ENCODE measurements around the gene SHC2.

Gene SHC2

DNA sequence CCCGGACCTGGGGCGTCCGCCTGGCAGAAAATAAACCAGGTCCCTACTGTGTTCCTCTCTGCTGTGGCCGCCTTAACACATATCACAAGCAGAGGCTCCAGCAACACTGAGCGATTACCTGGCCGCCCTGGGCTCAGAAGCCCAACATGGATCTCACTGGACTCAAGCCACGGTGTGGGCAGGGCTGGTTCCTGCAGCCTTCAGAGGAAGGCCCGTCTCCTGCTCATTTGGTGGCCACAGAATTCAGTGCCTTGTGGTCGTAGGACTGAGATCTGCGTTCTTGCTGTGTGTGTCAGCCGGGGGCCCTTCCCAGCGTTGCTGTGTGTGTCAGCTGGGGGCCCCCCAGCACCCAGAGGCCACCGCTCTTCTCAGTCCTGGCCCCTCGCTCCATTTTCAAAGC, 82.1 kb downstream of the SHC2 start:
- Mint-ChIP-seq H3K27ac (no peak overlapping the region), H3K9me3 (peaks cover 19% of the 10 kb centered on the region), H3K36me3 (no peaks in the 10 kb centered on the region), H3K4me1 (peaks cover 18% of the 10 kb centered on the region), H3K4me3 (no peak overlapping the region), H3K27me3 (peaks cover 45% of the 10 kb centered on the region)
- no peak for ATAC-seq

DNA sequence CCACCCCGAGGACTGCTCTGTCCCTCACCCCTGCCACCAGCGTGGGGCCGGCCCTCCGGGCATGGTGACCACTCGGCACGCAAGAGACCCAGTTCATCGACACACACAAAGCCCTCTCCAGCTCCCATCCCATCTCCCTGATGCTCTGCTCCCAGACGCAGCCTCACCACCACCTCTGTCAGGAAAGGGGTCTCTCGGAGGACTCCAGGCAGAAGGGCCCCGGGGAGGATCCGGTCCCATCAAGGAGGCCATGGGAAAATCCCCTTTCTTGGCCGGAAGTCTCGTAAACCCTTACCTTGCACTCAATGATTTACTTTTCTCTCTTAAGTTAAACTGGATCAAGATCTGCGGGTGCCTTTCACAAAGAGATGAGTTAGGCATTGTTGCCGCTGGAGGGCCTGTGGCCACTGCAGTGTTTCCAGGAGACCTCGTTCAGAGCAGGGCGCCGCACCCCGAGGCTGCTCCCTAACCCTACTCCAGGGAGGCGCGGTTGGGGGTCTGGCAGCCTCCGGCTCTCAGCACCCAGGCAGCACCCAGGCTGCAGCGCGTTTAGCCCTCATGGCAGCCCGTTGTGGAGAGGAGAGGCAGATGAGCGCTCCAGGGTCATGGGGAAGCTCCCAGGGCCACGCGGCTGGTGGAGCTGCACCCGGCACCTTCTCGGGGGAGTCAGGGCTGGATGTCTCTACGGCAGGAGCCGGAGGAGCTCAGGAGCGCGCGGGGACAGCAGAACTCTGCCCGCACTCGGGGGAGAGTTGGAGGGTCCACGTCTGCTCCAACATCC, 82.8 kb downstream of the SHC2 start:
- Mint-ChIP-seq H3K36me3 (no peaks in the 10 kb centered on the region), H3K27me3 (peaks cover 45% of the 10 kb centered on the region), H3K4me1 (peaks cover 13% of the 10 kb centered on the region), H3K27ac (no peak overlapping the region), H3K9me3 (peaks cover 14% of the 10 kb centered on the region), H3K4me3 (no peak overlapping the region)
- no peak for ATAC-seq

DNA sequence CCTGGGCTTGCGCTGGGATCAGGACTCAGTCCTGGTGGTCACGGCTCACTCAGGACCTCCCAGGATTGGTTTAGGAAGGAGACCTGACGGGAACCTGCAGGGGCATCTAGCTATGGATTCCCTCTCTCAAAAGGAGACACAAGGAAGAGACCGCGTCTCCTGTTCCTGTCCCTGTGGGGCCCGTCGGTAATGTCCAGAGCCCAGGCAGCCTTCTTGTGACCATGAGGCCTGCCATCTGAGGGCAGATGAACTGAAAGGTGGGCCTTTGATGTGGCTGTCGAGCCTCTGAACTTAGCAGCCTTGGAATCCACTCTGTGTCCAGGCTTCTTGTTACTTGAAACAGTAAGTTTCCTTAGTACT, 84.7 kb downstream of the SHC2 start:
- Mint-ChIP-seq H3K4me3 (no peak overlapping the region), H3K27ac (no peak overlapping the region), H3K4me1 (no peaks in the 10 kb centered on the region), H3K27me3 (peaks cover 62% of the 10 kb centered on the region), H3K36me3 (no peaks in the 10 kb centered on the region), H3K9me3 (peaks cover 3% of the 10 kb centered on the region)
- no peak for ATAC-seq

DNA sequence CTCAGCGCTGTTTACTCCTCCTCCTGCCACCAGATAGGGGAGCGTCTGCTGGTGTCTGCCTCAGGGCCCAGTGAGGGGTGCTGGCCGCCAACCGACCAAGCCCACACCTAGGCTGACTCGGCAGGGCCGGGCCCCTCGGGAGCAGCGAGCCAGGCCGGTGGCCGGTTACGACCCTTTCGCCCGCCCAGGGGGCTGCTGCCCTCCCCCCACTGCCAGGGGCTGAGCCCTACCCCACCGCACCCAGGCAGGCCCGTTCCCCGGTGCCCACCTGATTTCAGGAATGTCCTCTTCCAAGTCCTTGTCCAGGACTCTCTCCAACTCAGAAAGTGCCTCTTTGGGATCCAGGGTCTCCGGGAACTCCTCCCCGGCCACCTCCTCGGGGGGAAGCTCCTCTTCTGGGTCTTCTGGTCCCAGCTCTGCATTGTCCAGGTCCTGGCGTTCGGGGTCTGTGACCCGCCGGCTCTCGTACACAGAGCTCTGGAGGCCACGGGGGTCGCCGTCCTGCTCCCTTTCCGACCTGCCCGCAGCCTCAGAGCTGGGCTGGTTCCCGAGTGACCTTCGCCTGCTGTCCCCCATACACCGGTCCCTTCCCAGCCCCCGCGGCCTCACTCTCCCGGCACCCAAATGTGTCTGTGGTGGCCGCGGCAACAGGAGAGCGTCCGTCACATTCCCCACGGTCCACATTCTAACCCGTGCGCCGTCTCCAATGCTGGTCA, 85.3 kb downstream of the SHC2 start:
- Mint-ChIP-seq H3K36me3 (no peaks in the 10 kb centered on the region), H3K27ac (no peak overlapping the region), H3K27me3 (peaks cover 62% of the 10 kb centered on the region), H3K4me1 (no peaks in the 10 kb centered on the region), H3K4me3 (no peak overlapping the region), H3K9me3 (peaks cover under 1% of the 10 kb centered on the region)
- no peak for ATAC-seq

DNA sequence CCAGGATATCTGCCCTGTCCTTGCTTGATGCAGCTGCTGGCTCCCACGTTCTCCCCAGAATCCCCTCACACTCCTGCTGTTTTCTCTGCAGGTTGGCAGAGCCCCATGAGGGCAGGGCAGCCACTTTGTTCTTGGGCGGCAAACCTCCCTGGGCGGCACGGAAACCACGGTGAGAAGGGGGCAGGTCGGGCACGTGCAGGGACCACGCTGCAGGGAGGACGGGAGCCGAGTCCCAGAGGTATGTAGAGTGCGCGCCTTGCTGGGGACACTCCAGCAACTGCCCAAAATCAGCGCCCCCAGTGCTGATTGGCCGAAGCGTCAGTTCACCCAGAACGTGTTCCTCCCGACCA, 86.0 kb downstream of the SHC2 start:
- no peak overlapping the region for H3K4me3 Mint-ChIP-seq
- ATAC-seq: no peak

DNA sequence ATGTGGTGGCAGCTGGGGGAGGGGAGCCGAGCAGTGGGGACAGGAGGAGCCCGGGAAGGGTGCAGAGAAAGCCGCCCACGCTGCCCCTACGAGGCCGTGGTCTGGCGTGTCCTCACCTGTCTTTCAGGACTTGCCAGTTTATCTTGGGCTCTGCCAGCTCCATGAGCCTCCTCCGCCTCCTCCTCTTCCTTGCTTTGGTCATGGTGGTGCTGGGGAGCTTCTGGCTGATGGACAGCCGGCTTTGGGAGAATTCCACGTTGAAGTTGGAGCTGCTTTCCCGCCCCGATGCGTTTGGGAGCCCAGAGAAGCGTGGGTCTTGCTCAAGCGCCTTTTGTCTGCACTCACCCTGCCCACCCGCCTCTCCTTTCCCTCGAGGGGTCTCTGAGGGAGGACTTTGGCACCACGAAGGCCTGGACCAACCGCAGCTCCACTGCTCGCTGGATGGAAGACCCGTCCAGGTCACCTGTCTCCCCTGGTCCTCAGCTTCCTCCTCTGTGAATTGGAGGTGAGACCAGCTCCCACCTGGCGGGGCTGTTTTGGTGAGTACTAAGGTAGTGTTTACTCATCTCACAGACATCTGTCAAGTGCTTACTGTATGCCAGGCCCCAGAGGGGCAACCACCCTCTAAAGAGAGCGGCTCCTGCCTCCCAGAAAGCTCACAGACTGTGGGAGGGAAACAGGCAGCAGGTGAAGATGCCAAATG, 86.5 kb downstream of the SHC2 start:
- H3K27me3 Mint-ChIP-seq: peaks cover 68% of the 10 kb centered on the region
- no peaks in the 10 kb centered on the region for H3K36me3 Mint-ChIP-seq
- no peaks in the 10 kb centered on the region for H3K9me3 Mint-ChIP-seq
- no peak for ATAC-seq
- no peaks in the 10 kb centered on the region for H3K4me1 Mint-ChIP-seq
- no peak overlapping the region for H3K4me3 Mint-ChIP-seq
- H3K27ac Mint-ChIP-seq: no peak overlapping the region

More for the DNA sequence above, 86.0 kb downstream of the SHC2 start:
- H3K4me1 Mint-ChIP-seq: no peaks in the 10 kb centered on the region
- H3K27ac Mint-ChIP-seq: no peak overlapping the region
- no peaks in the 10 kb centered on the region for H3K9me3 Mint-ChIP-seq
- H3K36me3 Mint-ChIP-seq: no peaks in the 10 kb centered on the region
- peaks cover 63% of the 10 kb centered on the region for H3K27me3 Mint-ChIP-seq

DNA sequence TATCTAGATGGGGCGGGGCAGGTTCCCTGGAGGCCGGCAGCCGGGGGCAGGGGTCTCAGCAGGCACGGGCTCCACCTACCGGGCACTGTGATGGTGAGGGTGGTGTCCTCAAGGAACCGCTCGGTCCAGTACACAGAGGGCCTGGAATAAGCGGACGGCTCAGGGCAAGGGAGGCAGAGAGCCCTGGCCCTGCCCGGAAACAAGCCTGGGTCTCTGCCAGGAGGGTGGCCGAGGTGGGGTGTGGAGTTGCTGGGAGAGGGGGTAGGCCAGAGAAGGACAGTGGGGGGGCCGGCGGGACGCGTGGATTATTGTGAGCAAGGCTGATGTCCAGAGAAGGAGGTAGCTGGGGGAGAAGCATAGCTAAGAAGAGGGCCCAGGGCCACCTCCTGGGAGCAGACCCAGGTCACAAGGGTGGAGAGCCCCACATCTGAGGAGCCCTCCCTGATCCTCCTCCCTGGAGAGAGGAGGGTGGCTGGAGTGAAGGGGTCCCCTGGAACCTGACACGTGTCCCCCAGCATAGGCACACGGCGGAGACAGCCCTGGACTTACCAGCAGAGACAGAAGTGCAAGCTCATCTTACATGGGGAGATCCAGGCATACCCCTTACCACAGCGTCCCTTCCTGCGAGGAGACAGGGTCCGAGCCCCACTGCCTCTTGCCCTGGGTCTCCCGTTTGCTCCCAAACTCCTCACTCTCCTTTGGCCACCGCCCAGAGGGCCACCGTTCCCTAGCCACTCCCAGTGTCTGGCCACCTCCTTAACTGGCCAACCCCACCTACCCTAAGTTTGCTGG, 87.2 kb downstream of the SHC2 start:
- peak; percentile 13 for ATAC-seq
- Mint-ChIP-seq H3K27ac (no peak overlapping the region), H3K4me3 (no peak overlapping the region), H3K4me1 (no peaks in the 10 kb centered on the region), H3K36me3 (no peaks in the 10 kb centered on the region), H3K27me3 (peaks cover 76% of the 10 kb centered on the region), H3K9me3 (no peaks in the 10 kb centered on the region)

DNA sequence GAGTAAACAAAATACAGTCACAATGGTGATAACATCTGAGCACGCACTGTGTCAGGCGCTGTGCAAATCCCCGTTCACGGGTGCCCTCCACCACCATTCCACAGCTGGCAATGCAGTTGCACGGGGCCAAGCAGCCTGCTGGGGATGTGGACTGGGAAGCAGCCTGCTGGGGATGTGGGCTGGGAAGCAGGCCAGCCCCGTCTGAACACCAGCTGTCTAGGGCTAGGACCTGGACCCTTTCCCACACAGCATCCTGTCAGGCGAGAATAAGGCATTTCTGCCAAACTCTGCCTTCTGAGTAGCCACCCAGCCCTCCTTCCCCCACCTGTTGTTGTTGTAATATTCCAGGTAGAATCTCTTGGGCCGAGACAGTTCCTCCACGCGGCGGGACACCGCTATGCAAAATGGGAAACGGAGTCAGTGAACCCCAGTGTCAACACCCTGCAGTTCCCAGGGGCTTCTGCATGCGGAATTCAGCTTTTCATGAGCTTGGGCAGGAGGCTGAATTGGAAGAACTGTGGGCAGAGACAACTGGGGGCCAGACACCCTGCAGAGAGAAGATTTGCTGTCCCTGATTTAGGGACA, 88.4 kb downstream of the SHC2 start:
- Mint-ChIP-seq H3K36me3 (no peaks in the 10 kb centered on the region), H3K9me3 (no peaks in the 10 kb centered on the region), H3K4me3 (no peak overlapping the region), H3K27me3 (peaks cover 74% of the 10 kb centered on the region), H3K4me1 (no peaks in the 10 kb centered on the region), H3K27ac (no peak overlapping the region)
- ATAC-seq: no peak

DNA sequence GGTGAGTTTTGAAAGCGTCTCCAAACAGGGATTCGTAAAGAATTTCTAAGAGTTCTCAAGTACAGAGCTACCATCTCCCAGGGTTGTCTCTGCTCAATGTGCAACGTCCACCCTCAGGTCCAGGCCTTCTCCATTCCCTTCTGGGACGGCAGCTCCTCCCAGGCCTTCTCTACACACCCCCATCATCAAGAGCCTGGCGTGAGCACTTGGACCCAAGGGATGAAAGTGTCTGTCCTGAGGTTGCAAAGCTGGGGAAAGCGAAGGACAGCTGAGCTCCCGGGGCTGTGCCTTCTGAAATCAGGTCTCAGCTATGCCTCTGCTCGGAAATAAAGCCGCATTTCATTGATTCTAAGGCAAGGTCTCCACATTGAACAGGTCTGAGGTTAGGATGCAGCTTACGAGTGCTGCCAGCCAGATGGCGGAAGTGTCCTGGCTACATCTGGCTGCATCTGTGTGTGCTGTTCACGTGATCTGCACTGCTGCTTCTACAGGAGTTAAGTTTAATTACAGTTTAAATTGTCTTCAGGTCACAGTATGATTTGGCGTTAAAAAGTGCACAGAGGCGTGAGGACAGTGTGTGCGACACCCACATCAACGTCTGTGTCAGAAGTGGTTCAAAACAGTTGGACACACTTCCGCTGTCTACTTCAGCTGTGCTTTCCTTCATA, 89.2 kb downstream of the SHC2 start:
- Mint-ChIP-seq H3K36me3 (no peaks in the 10 kb centered on the region), H3K9me3 (no peaks in the 10 kb centered on the region), H3K27ac (no peak overlapping the region), H3K4me3 (no peak overlapping the region), H3K27me3 (peaks cover 81% of the 10 kb centered on the region), H3K4me1 (no peaks in the 10 kb centered on the region)
- no peak for ATAC-seq

DNA sequence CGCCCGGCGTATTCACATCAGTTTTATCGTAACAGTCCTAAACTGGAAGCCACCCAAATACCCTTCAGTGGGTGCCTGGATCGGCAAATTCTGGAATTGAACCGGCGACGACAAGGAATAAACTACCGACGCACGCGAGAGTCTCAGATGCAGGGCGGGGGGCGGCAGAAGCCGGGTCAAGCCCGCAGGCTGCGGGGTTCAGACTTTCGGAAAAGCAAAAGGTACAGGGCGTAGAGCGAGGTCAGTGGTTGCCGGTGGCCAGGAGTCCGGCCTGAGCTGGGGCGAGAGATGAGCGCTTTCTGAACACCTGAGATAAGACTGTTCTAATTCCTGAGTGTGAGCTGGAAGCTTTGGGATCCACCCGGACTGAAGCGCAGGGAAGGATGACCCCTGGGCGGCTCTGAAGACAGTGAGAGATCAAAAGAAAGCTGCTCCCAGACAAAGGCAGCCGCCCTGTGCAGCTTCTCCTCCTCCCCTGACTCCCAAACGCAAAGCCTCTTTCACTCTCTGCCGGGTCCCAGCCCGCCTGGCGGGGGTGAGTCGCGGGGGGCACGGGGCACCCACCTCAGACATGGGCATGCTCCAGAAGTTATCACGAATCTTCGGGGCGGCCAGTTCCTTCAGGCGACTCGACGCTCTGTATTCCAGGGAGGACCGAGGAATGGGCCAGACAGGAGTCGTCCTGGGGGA, 90.0 kb downstream of the SHC2 start:
- Mint-ChIP-seq H3K27me3 (peaks cover 76% of the 10 kb centered on the region), H3K27ac (no peak overlapping the region), H3K4me3 (no peak overlapping the region), H3K9me3 (no peaks in the 10 kb centered on the region), H3K36me3 (no peaks in the 10 kb centered on the region), H3K4me1 (no peaks in the 10 kb centered on the region)
- ATAC-seq: no peak

DNA sequence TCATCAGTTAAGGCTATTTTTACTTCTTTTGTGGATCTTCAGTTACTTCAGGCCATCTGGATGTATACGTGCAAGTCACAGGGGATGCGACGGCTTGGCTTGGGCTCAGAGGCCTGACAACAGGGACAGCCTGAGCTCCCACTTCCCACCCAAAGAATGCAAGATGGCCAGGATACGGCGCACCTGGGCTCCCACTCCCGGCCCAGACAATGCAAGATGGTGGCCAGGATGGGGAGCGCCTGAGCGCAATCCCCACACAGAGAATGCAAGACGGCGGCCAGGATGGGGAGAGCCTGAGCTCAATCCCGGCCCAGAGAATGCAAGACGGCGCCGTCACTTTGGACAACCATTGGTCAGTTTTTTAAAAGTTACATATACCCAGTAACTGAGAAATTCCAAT, 91.0 kb downstream of the SHC2 start:
- no peak overlapping the region for H3K4me3 Mint-ChIP-seq
- no peaks in the 10 kb centered on the region for H3K9me3 Mint-ChIP-seq
- no peaks in the 10 kb centered on the region for H3K4me1 Mint-ChIP-seq
- H3K36me3 Mint-ChIP-seq: no peaks in the 10 kb centered on the region
- H3K27ac Mint-ChIP-seq: no peak overlapping the region
- H3K27me3 Mint-ChIP-seq: peaks cover 67% of the 10 kb centered on the region
- ATAC-seq: no peak

DNA sequence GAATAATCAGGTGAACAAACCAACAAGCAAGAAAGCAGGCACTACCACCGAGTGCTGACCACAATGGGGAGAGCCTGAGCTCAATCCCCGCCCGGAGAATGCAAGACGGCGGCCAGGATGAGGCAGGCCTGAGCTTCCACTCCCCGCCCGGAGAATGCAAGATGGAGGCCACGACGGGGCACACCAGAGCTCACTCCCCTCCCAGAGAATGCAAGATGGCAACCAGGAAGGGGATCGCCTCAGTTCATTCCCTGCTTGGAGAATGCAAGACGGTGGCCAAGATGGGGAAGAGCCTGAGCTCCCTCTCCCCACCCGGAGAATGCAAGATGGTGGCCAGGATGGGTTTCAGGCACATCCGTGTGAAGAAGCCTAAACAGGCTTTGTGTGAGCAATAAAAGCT, 91.6 kb downstream of the SHC2 start:
- no peaks in the 10 kb centered on the region for H3K4me1 Mint-ChIP-seq
- ATAC-seq: no peak
- H3K36me3 Mint-ChIP-seq: no peaks in the 10 kb centered on the region
- no peak overlapping the region for H3K4me3 Mint-ChIP-seq
- H3K27ac Mint-ChIP-seq: no peak overlapping the region
- peaks cover 60% of the 10 kb centered on the region for H3K27me3 Mint-ChIP-seq
- H3K9me3 Mint-ChIP-seq: no peaks in the 10 kb centered on the region

DNA sequence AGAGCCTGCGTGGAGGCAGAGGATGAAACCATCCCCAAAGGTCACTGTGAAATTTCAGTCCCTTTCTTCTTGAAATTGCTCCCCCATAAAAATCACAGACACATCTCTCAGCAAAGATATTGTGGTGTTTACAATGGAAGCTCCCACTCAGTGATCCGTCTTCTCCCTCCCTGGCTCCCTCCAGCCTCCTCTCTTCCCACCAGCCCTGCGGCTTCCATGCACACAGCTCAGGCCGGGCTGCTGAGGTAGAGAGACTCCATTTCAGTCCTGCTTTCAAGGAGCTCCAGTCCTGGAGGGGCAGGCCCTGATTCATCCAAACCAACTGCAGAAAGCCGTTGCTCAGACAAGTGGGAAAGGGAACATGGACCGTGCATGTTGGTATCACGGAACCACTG, 92.2 kb downstream of the SHC2 start:
- H3K4me1 Mint-ChIP-seq: no peaks in the 10 kb centered on the region
- H3K27me3 Mint-ChIP-seq: peaks cover 54% of the 10 kb centered on the region
- no peak overlapping the region for H3K27ac Mint-ChIP-seq
- H3K4me3 Mint-ChIP-seq: no peak overlapping the region
- H3K36me3 Mint-ChIP-seq: no peaks in the 10 kb centered on the region
- ATAC-seq: no peak
- no peaks in the 10 kb centered on the region for H3K9me3 Mint-ChIP-seq

DNA sequence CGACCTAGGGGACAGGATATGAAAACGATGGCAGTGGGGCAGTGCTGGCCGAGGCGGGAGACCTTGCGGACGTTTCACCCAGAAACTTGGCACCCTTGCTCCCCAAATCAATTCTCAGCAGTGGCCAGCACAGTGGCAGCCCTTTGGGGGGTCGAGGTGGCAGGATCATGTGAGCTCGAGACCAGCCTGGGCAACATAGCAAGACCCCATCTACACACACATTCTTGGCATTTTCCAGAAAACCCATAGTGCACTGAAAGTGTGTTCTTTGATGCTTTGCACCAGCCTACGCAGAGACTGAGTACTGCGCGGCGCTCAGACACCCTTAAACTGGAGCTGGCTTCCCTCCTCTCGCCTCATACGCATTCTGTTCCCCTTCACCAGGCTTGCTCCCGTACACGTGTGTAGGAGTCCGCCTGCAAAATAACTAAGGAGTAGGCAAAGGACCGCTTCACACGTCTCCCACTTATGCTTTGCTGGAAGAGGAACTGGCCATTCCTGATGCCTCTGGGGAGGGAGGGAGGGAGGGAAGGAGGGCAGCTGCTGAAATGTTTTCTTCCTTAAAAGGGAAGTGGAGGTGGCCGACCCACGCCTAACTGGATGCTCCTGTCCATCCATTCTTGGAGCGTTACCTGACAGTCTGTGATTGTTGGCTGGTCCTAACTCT, 92.7 kb downstream of the SHC2 start:
- no peak for ATAC-seq
- Mint-ChIP-seq H3K27me3 (peaks cover 49% of the 10 kb centered on the region), H3K27ac (no peak overlapping the region), H3K36me3 (no peaks in the 10 kb centered on the region), H3K9me3 (no peaks in the 10 kb centered on the region), H3K4me1 (no peaks in the 10 kb centered on the region), H3K4me3 (no peak overlapping the region)
